Measurements from ENCODE around the gene ATXN2L. TPM values are rescaled to one million over a fixed set of nuclear protein-coding genes. Genes with fewer than 3 reads are reported as not detected.

Gene ATXN2L
- polyA plus RNA-seq, 1 of the 3 experiments (the other 2 are of a cell fraction) = 39.2 TPM

DNA sequence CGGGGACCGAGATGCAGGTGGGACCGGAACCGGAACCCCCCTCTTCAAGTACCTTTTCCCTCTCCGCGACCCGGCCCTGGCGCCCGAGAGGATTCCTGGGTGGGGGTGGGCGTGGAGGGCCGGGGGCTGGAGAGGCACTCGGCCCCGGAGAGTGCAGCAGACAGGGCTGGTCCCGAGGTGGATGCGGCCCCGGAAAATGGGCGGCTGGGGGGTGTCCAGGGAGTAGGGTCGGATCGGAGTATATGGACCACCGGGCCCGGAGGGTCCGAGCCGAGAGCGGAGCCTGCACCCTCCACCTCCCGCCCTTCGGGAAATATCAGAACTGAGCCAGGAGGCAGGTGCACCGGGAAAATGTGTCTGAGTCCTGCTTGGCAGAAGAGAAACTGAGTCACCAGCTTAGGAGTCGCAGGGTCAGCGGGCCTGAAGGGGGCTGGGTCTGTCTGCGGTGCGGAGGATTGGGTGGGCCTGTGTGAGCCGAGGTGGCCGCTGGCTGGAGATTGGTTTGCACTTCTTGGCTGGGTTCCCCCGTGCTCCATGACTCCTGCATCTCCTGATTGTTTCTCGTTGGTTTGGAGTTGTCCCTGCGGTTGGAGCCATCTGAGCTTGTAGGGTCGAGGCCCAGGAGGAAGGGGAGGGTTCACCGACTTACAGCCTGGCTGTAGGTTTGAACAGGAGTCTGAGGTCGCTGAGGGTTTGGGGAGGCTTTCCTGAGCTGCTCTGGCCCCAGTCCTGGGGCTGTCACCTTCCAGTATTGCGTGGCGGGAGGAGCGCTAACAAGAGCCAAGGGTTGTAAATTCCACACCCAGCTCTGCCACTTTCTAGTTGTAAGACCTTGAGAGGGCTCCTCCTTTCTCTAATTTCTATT is 41.4 kb downstream of the ATXN2L start:
- POLR2A ChIA-PET = interaction anchor here (1.0 to 4.3 kb wide), 7 partner anchors 16 to 86 kb away, joined by 3 to 57 read pairs (median 7); partner anchors contain the start of genes ATXN2L, NFATC2IP and TUFM
- Histone ChIP-seq H3K9me3 (no peaks in the 10 kb centered on the region), H3K9ac (peak overlapping the region; percentile 93), H3K36me3 (replicated peaks in 1 of 2; ENCODE audit: control insufficient read depth in 1 of 2, insufficient read depth in 2 of 2, low read length in 1 of 2) (peaks cover 8 to 15% of the 10 kb centered on the region in 2 experiments), H4K20me1 (ENCODE audit: insufficient read depth) (0 out of 2 replicates have a peak, but pooled peaks cover 5% of the 10 kb centered on the region), H3K4me1 (ENCODE audit: control insufficient read depth in 1 of 2, insufficient read depth in 2 of 2, low read depth in 1 of 2, low read length in 1 of 2) (peaks cover 13 to 14% of the 10 kb centered on the region in 2 experiments; a peak in 3 of 4 replicates), H3K27me3 (ENCODE audit: insufficient read depth) (no peaks in the 10 kb centered on the region), H3K27ac (ENCODE audit: low read depth in 2 of 2, low read length in 1 of 2) (peak overlapping the region; percentile 97 to 98), H3K9me2 (no peaks in the 10 kb centered on the region), H3K4me2 (peak overlapping the region; percentile 100), H3F3A (replicated peaks; ENCODE audit: insufficient read depth) (peaks cover 3% of the 10 kb centered on the region), H2AFZ (ENCODE audit: low read depth) (peak overlapping the region; percentile 93; the same call in 1 of the 2 replicates), H3K79me2 (ENCODE audit: insufficient read depth) (peaks cover 54% of the 10 kb centered on the region), H3K4me3 (ENCODE audit: low read depth in 2 of 2, low read length in 1 of 2) (peak overlapping the region; percentile 87 to 94)
- CTCF ChIA-PET = interaction anchor here (1.0 to 5.2 kb wide), 7 partner anchors 9 to 81 kb away, joined by 3 to 35 read pairs (median 6); partner anchors contain the start of gene TUFM
- 3% methylated on average over 16 of the region's 42 CpGs for WGBS (ENCODE audit: low lambda C conversion rate)
- TF ChIP-seq GABPA (IDR thresholded peaks at IDR 0.05; ENCODE audit: low read depth) = peak; percentile 71
- TF ChIP-seq MXI1 (IDR thresholded peaks at IDR 0.05; ENCODE audit: low read depth, low read length) = 0 out of 2 replicates have a peak, but pooled peaks have one; percentile 11
- TF ChIP-seq FOXJ3 (CRISPR knock-in tag; IDR thresholded peaks at IDR 0.05) = no peak
- peak; percentile 60 for DNase-seq

DNA sequence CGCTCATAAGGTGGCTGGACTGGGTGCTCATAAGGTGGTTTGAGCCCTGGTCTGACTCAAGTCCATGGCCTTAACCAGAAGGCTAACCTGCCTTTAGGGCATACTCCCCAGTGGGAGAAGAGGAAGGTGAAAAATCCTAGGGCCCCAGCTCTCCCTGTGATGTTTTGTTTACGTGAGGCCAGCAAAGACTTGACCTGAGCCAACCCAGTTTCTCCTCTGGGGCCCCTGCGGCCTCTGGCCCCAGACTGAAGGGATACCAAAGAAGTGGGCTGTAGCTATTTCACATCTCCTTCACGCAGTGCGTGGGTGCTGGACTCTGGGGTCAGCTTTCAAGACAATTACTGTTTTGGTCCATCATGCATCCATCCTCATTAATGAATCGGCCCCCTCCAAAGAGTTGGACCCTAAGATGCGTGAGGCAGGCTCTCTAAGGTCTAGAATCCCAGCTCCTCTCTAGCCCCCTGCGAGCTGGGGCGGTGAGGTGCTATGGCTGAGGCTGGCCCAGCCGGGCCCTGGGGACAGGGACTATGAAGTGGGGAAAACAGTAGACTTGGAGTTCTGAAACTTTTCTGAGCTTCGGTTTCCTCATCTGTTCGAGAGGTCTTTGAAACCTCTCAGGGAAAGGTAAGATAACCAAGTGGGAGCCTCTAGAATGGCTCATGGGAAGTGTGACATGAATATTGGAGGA is 42.3 kb downstream of the ATXN2L start:
- ChIA-PET POLR2A (interaction anchor here (0.9 to 4.3 kb wide), 3 partner anchors 15 to 41 kb away, joined by 3 to 57 read pairs (median 5); partner anchors contain the start of gene TUFM), CTCF (interaction anchor here (0.6 to 5.2 kb wide), 6 partner anchors 9 to 80 kb away, joined by 3 to 35 read pairs (median 4); partner anchors contain the start of gene TUFM)
- H3K4me2 ChIP-seq = peak overlapping the region; percentile 100
- TF ChIP-seq RAD21 (IDR thresholded peaks at IDR 0.05; ENCODE audit: low read length) = no peak
- no peak for TF ChIP-seq MXI1 (IDR thresholded peaks at IDR 0.05; ENCODE audit: low read depth, low read length)
- TF ChIP-seq, protein P1, sequence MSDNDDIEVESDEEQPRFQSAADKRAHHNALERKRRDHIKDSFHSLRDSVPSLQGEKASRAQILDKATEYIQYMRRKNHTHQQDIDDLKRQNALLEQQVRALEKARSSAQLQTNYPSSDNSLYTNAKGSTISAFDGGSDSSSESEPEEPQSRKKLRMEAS (IDR thresholded peaks at IDR 0.05; ENCODE audit: low read depth) = no peak
- TF ChIP-seq NFIC (IDR thresholded peaks at IDR 0.05; ENCODE audit: borderline replicate concordance) = no peak
- TF ChIP-seq TAF1 (IDR thresholded peaks at IDR 0.05; ENCODE audit: borderline replicate concordance, low read depth, low read length) = no peak
- TF ChIP-seq, protein P2, sequence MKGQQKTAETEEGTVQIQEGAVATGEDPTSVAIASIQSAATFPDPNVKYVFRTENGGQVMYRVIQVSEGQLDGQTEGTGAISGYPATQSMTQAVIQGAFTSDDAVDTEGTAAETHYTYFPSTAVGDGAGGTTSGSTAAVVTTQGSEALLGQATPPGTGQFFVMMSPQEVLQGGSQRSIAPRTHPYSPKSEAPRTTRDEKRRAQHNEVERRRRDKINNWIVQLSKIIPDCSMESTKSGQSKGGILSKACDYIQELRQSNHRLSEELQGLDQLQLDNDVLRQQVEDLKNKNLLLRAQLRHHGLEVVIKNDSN (IDR thresholded peaks at IDR 0.05; ENCODE audit: borderline replicate concordance, low read depth) = no peak
- no peak for TF ChIP-seq YY1 (IDR thresholded peaks at IDR 0.05; ENCODE audit: low read depth)
- TF ChIP-seq TEAD4 (IDR thresholded peaks at IDR 0.05; ENCODE audit: borderline replicate concordance, insufficient read depth) = no peak
- TF ChIP-seq RXRA (IDR thresholded peaks at IDR 0.05; ENCODE audit: borderline replicate concordance, low read depth) = no peak
- no peak for TF ChIP-seq RCOR1 (IDR thresholded peaks at IDR 0.05; ENCODE audit: low read length)
- no peak for TF ChIP-seq POLR2AphosphoS5 (IDR thresholded peaks at IDR 0.05; ENCODE audit: low read depth, low read length)
- no peak overlapping the region for H2AFZ ChIP-seq (ENCODE audit: low read depth)
- no peaks in the 10 kb centered on the region for H3F3A ChIP-seq (replicated peaks; ENCODE audit: insufficient read depth)
- H3K27ac ChIP-seq (ENCODE audit: low read depth in 2 of 2, low read length in 1 of 2) = no peak overlapping the region; a peak in 1 of 4 replicates
- peaks cover 54% of the 10 kb centered on the region for H3K79me2 ChIP-seq (ENCODE audit: insufficient read depth)
- 81% methylated on average over 12 of the region's 12 CpGs for WGBS (ENCODE audit: low lambda C conversion rate)
- peak overlapping the region; percentile 93 for H3K9ac ChIP-seq
- H3K27me3 ChIP-seq (ENCODE audit: insufficient read depth) = no peaks in the 10 kb centered on the region
- peak overlapping the region; percentile 87 to 94 for H3K4me3 ChIP-seq (ENCODE audit: low read depth in 2 of 2, low read length in 1 of 2)
- DNase-seq = no peak
- H4K20me1 ChIP-seq (ENCODE audit: insufficient read depth) = 0 out of 2 replicates have a peak, but pooled peaks cover 5% of the 10 kb centered on the region
- peaks cover 12 to 25% of the 10 kb centered on the region in 2 experiments for H3K36me3 ChIP-seq (replicated peaks in 1 of 2; ENCODE audit: control insufficient read depth in 1 of 2, insufficient read depth in 2 of 2, low read length in 1 of 2)
- H3K9me2 ChIP-seq = no peaks in the 10 kb centered on the region
- no peaks in the 10 kb centered on the region for H3K9me3 ChIP-seq
- H3K4me1 ChIP-seq (ENCODE audit: control insufficient read depth in 1 of 2, insufficient read depth in 2 of 2, low read depth in 1 of 2, low read length in 1 of 2) = peaks cover 13 to 14% of the 10 kb centered on the region in 2 experiments; a peak in 3 of 4 replicates
